GM21390 (cell line): ENCODE data around the gene KCNV2.
A peak's percentile ranks its signal among the peaks of the same experiment; 100 is the strongest.

Source experiments
- ATAC-seq: cut with Tn5 transposase; IDR thresholded peaks from one replicate; pipeline ENCODE4 v1.9.1; 2021; ENCODE audit not compliant: unreplicated experiment

KCNV2 gene

GRCh38 chr9:2758162-2758897 lies 41.0 kb downstream of the KCNV2 start:
- no peak for ATAC-seq

- ATAC-seq: no peak
These were observed 41.7 kb downstream of the KCNV2 start for GRCh38 chr9:2758898-2759510.

- ATAC-seq: peak; percentile 83
These were observed 44.1 kb downstream of the KCNV2 start for GRCh38 chr9:2761424-2761823.

GRCh38 chr9:2764353-2764752 lies 47.0 kb downstream of the KCNV2 start:
- ATAC-seq: no peak

- ATAC-seq: no peak
These were observed 48.1 kb downstream of the KCNV2 start for GRCh38 chr9:2765250-2765880.

- ATAC-seq: no peak
These were observed 50.7 kb downstream of the KCNV2 start for GRCh38 chr9:2767800-2768677.

- no peak for ATAC-seq
These were observed 53.8 kb downstream of the KCNV2 start for GRCh38 chr9:2771087-2771486.

- no peak for ATAC-seq
These were observed 54.4 kb downstream of the KCNV2 start for GRCh38 chr9:2771661-2772060.

- no peak for ATAC-seq
These were observed 60.1 kb downstream of the KCNV2 start for GRCh38 chr9:2777454-2777853.

- ATAC-seq: no peak
These were observed 61.5 kb downstream of the KCNV2 start for GRCh38 chr9:2778816-2779215.
